ENCODE data around the gene DEFB132. TPM values are rescaled to one million over a fixed set of nuclear protein-coding genes. Genes with fewer than 3 reads are reported as not detected.

DEFB132 gene
- total and polyA plus RNA-seq, 2 of the 13 experiments (the other 11 are each of a cell fraction or from before 2014, with no cell fraction given): not detected

DNA sequence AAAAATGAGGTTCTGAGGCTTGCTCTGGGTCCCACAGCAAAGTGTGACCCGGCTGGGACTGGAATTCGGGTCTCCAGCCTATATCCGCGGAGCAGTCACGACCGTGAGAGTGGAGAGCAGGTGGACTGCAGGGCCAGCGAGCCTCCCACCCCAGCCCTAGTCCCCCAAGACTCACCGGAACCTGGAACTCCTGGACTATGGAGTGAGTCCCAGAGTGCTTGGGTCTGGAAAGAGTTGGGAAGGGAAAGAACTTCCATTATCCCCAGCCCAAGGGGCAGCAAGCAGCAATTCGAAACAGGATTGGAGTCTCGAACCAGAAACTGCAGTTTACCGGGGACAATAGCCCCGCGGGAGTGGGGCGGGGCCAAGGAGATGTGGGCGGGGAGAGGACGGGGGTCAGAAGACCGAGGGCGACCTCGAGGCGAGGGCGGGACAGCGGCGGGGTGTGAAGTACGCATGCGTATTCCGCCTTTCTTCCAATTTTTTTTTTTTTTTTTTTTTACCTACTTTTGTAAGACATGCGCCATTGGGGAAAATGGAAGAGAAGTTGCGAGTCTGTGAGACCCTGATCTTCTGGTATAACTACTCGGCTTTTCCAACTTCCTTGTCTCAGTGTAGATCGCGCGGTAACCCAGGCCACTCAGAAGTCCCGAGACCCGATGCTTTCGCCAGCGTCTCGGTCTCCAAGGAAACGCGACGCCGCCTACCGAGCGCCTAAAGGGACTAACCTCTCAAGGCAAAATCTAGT is 32.7 kb downstream of the DEFB132 start, which contains the start of gene C20orf96 (continued):
- TF ChIP-seq ZFP41 (CRISPR knock-in tag; IDR thresholded peaks at IDR 0.05; ENCODE audit: borderline replicate concordance) (0 out of 2 replicates have a peak, but pooled peaks have one; percentile 34), ZNF670 (CRISPR knock-in tag; IDR thresholded peaks at IDR 0.05; ENCODE audit: borderline replicate concordance) (peak; percentile 53; the same call in 1 of the 2 replicates), ADNP (CRISPR knock-in tag; IDR thresholded peaks at IDR 0.05) (0 out of 2 replicates have a peak, but pooled peaks have one; percentile 59), ZNF225 (CRISPR knock-in tag; IDR thresholded peaks at IDR 0.05) (no peak; the same call in 1 of the 2 replicates), MAFK (conservative IDR thresholded peaks at IDR 0.05 in 1 of 2, IDR thresholded peaks at IDR 0.05 in 1 of 2; ENCODE audit: low read length in 2 of 2) (no peak), RFXAP (CRISPR knock-in tag; IDR thresholded peaks at IDR 0.05; ENCODE audit: borderline replicate concordance) (no peak), ZNF660 (CRISPR knock-in tag; IDR thresholded peaks at IDR 0.05; ENCODE audit: borderline replicate concordance, low read depth) (0 out of 2 replicates have a peak, but pooled peaks have one; percentile 67), ISX (CRISPR knock-in tag; conservative IDR thresholded peaks at IDR 0.05) (no peak; the same call in 1 of the 2 replicates), ZNF773 (CRISPR knock-in tag; IDR thresholded peaks at IDR 0.05; ENCODE audit: borderline replicate concordance) (peak; percentile 33; the same call in 1 of the 2 replicates), YEATS2 (CRISPR knock-in tag; IDR thresholded peaks at IDR 0.05; ENCODE audit: borderline replicate concordance) (0 out of 2 replicates have a peak, but pooled peaks have one; percentile 47), GLI4 (CRISPR knock-in tag; IDR thresholded peaks at IDR 0.05; ENCODE audit: borderline replicate concordance) (no peak), SOX13 (IDR thresholded peaks at IDR 0.05) (no peak), SOX13 (CRISPR knock-in tag; conservative IDR thresholded peaks at IDR 0.05 in 1 of 2, IDR thresholded peaks at IDR 0.05 in 1 of 2) (no peak; a peak in 2 of 4 replicates)
- TF ChIP-seq, protein P1, sequence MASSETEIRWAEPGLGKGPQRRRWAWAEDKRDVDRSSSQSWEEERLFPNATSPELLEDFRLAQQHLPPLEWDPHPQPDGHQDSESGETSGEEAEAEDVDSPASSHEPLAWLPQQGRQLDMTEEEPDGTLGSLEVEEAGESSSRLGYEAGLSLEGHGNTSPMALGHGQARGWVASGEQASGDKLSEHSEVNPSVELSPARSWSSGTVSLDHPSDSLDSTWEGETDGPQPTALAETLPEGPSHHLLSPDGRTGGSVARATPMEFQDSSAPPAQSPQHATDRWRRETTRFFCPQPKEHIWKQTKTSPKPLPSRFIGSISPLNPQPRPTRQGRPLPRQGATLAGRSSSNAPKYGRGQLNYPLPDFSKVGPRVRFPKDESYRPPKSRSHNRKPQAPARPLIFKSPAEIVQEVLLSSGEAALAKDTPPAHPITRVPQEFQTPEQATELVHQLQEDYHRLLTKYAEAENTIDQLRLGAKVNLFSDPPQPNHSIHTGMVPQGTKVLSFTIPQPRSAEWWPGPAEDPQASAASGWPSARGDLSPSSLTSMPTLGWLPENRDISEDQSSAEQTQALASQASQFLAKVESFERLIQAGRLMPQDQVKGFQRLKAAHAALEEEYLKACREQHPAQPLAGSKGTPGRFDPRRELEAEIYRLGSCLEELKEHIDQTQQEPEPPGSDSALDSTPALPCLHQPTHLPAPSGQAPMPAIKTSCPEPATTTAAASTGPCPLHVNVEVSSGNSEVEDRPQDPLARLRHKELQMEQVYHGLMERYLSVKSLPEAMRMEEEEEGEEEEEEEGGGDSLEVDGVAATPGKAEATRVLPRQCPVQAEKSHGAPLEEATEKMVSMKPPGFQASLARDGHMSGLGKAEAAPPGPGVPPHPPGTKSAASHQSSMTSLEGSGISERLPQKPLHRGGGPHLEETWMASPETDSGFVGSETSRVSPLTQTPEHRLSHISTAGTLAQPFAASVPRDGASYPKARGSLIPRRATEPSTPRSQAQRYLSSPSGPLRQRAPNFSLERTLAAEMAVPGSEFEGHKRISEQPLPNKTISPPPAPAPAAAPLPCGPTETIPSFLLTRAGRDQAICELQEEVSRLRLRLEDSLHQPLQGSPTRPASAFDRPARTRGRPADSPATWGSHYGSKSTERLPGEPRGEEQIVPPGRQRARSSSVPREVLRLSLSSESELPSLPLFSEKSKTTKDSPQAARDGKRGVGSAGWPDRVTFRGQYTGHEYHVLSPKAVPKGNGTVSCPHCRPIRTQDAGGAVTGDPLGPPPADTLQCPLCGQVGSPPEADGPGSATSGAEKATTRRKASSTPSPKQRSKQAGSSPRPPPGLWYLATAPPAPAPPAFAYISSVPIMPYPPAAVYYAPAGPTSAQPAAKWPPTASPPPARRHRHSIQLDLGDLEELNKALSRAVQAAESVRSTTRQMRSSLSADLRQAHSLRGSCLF (CRISPR knock-in tag; IDR thresholded peaks at IDR 0.05; ENCODE audit: borderline replicate concordance): no peak
- TF ChIP-seq, protein P2, sequence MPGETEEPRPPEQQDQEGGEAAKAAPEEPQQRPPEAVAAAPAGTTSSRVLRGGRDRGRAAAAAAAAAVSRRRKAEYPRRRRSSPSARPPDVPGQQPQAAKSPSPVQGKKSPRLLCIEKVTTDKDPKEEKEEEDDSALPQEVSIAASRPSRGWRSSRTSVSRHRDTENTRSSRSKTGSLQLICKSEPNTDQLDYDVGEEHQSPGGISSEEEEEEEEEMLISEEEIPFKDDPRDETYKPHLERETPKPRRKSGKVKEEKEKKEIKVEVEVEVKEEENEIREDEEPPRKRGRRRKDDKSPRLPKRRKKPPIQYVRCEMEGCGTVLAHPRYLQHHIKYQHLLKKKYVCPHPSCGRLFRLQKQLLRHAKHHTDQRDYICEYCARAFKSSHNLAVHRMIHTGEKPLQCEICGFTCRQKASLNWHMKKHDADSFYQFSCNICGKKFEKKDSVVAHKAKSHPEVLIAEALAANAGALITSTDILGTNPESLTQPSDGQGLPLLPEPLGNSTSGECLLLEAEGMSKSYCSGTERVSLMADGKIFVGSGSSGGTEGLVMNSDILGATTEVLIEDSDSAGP (CRISPR knock-in tag; IDR thresholded peaks at IDR 0.05; ENCODE audit: borderline replicate concordance): peak; percentile 40; the same call in 1 of the 2 replicates
- TF ChIP-seq, protein P3, sequence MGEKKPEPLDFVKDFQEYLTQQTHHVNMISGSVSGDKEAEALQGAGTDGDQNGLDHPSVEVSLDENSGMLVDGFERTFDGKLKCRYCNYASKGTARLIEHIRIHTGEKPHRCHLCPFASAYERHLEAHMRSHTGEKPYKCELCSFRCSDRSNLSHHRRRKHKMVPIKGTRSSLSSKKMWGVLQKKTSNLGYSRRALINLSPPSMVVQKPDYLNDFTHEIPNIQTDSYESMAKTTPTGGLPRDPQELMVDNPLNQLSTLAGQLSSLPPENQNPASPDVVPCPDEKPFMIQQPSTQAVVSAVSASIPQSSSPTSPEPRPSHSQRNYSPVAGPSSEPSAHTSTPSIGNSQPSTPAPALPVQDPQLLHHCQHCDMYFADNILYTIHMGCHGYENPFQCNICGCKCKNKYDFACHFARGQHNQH (CRISPR knock-in tag; IDR thresholded peaks at IDR 0.05): 0 out of 2 replicates have a peak, but pooled peaks have one; percentile 15
- TF ChIP-seq, protein P4, sequence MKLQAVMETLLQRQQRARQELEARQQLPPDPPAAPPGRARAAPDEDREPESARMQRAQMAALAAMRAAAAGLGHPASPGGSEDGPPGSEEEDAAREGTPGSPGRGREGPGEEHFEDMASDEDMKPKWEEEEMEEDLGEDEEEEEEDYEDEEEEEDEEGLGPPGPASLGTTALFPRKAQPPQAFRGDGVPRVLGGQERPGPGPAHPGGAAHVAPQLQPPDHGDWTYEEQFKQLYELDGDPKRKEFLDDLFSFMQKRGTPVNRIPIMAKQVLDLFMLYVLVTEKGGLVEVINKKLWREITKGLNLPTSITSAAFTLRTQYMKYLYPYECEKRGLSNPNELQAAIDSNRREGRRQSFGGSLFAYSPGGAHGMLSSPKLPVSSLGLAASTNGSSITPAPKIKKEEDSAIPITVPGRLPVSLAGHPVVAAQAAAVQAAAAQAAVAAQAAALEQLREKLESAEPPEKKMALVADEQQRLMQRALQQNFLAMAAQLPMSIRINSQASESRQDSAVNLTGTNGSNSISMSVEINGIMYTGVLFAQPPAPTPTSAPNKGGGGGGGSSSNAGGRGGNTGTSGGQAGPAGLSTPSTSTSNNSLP (IDR thresholded peaks at IDR 0.05; ENCODE audit: low read depth, low read length): no peak

Data from HepG2 (cell line).